Liver (tissue), 9 donors: ENCODE data around the gene IL36G. TPM values are rescaled to one million over a fixed set of nuclear protein-coding genes. Genes with fewer than 3 reads are reported as not detected.

ENCODE experiments used
- DNase-seq: peaks from one replicate; pipeline ENCODE4 v3.0.0-alpha.2; 2017; ENCODE audit warnings: low spot score
- H3K27ac ChIP-seq, 2 donors: one replicate each; pipeline ENCODE4 v1.7.0; 2013; ENCODE audit warnings: inconsistent platforms in 2 of 2, low read length in 2 of 2, control low read depth in 1 of 2, low read depth in 1 of 2, mild to moderate bottlenecking in 1 of 2
- H3K27me3 ChIP-seq, 4 donors: one replicate each; pipeline versions ENCODE4 v1.6.1 to v1.7.0; 2013; ENCODE audit warnings: low read length in 3 of 4, inconsistent platforms in 1 of 4, mild to moderate bottlenecking in 1 of 4, moderate library complexity in 1 of 4; ENCODE audit not compliant: control insufficient read depth in 4 of 4, insufficient read depth in 4 of 4
- H3K36me3 ChIP-seq, 4 donors: one replicate each; pipeline versions ENCODE4 v1.6.1 to v1.7.0; 2013; ENCODE audit warnings: low read length in 3 of 4, mild to moderate bottlenecking in 3 of 4, low read depth in 1 of 4, moderate library complexity in 1 of 4; ENCODE audit not compliant: control insufficient read depth in 4 of 4, insufficient read depth in 3 of 4
- H3K4me1 ChIP-seq, 4 donors: one replicate each; pipeline versions ENCODE4 v1.6.1 to v1.7.0; 2013; ENCODE audit warnings: low read length in 3 of 4, mild to moderate bottlenecking in 3 of 4, moderate library complexity in 1 of 4; ENCODE audit not compliant: control insufficient read depth in 4 of 4, insufficient read depth in 4 of 4
- H3K4me3 ChIP-seq, 3 donors: one replicate each; pipeline versions ENCODE4 v1.6.1 to v1.7.0; 2013; ENCODE audit warnings: low read length in 3 of 3, control low read depth in 1 of 3, low read depth in 1 of 3, mild to moderate bottlenecking in 1 of 3
- H3K9ac ChIP-seq, 2 donors: one replicate each; pipeline ENCODE4 v1.7.0; 2013; ENCODE audit warnings: low read length in 2 of 2, mild to moderate bottlenecking in 2 of 2, moderate library complexity in 2 of 2, control low read depth in 1 of 2, low read depth in 1 of 2
- H3K9me3 ChIP-seq, 4 donors: one replicate each; pipeline versions ENCODE4 v1.6.1 to v1.7.0; 2013; ENCODE audit warnings: low read length in 3 of 4; ENCODE audit not compliant: control insufficient read depth in 4 of 4
- ATF3 ChIP-seq: IDR thresholded peaks from 2 replicates; pipeline ENCODE4 v1.6.1; 2016; ENCODE audit warnings: antibody characterized with exemption
- CTCF ChIP-seq: fragments of 150-350 bp; IDR thresholded peaks from 2 replicates; pipeline ENCODE4 v1.5.1; 2017; ENCODE audit warnings: improper control_type of control experiment, low read depth, low read length; ENCODE audit not compliant: missing input control
- EGR1 ChIP-seq, 2 donors: IDR thresholded peaks; 2 replicates each; pipeline ENCODE4 v1.6.1; 2016 to 2018; ENCODE audit warnings: antibody characterized with exemption in 2 of 2, low read depth in 2 of 2
- FOXA1 ChIP-seq: IDR thresholded peaks from 2 replicates; pipeline ENCODE4 v1.6.1; 2016; ENCODE audit warnings: antibody characterized with exemption
- FOXA2 ChIP-seq: IDR thresholded peaks from 2 replicates; pipeline ENCODE4 v1.6.1; 2016; ENCODE audit warnings: antibody characterized with exemption
- GABPA ChIP-seq, 2 donors: IDR thresholded peaks in 1 of 2; conservative IDR thresholded peaks in 1 of 2; 2 replicates each; pipeline ENCODE4 v1.6.1; 2016; ENCODE audit warnings: antibody characterized with exemption in 2 of 2, mild to moderate bottlenecking in 1 of 2, moderate library complexity in 1 of 2
- HNF4A ChIP-seq, 2 donors: conservative IDR thresholded peaks; 2 replicates each; pipeline ENCODE4 v1.6.1; 2016; ENCODE audit warnings: antibody characterized with exemption in 2 of 2, mild to moderate bottlenecking in 2 of 2
- HNF4G ChIP-seq: IDR thresholded peaks from 2 replicates; pipeline ENCODE4 v1.6.1; 2016; ENCODE audit warnings: antibody characterized with exemption
- JUND ChIP-seq, 2 donors: IDR thresholded peaks; 2 replicates each; pipeline ENCODE4 v1.6.1; 2016; ENCODE audit warnings: antibody characterized with exemption in 2 of 2
- MAX ChIP-seq: IDR thresholded peaks from 2 replicates; pipeline ENCODE4 v1.6.1; 2016; ENCODE audit warnings: antibody characterized with exemption
- NR2F2 ChIP-seq: IDR thresholded peaks from 2 replicates; pipeline ENCODE4 v1.6.1; 2016; ENCODE audit warnings: antibody characterized with exemption
- RAD21 ChIP-seq, 2 donors: IDR thresholded peaks; 2 replicates each; pipeline ENCODE4 v1.6.1; 2016; ENCODE audit warnings: antibody characterized with exemption in 2 of 2, mild to moderate bottlenecking in 2 of 2
- REST ChIP-seq: IDR thresholded peaks from 2 replicates; pipeline ENCODE4 v1.6.1; 2016; ENCODE audit warnings: antibody characterized with exemption, mild to moderate bottlenecking
- RXRA ChIP-seq, 2 donors: IDR thresholded peaks; 2 replicates each; pipeline ENCODE4 v1.6.1; 2017 to 2018; ENCODE audit warnings: antibody characterized with exemption in 2 of 2, mild to moderate bottlenecking in 1 of 2
- SP1 ChIP-seq: IDR thresholded peaks from 2 replicates; pipeline ENCODE4 v1.6.1; 2018; ENCODE audit warnings: antibody characterized with exemption, mild to moderate bottlenecking
- TAF1 ChIP-seq: conservative IDR thresholded peaks from 2 replicates; pipeline ENCODE4 v1.6.1; 2016; ENCODE audit warnings: antibody characterized with exemption, mild to moderate bottlenecking
- YY1 ChIP-seq: IDR thresholded peaks from 2 replicates; pipeline ENCODE4 v1.6.1; 2016; ENCODE audit warnings: antibody characterized with exemption, mild to moderate bottlenecking
- ZBTB33 ChIP-seq: IDR thresholded peaks from 2 replicates; pipeline ENCODE4 v1.6.1; 2016; ENCODE audit warnings: antibody characterized with exemption
- WGBS: extraction: QIAGEN DNeasy Blood & Tissue Kit; methylation state at CpG from one replicate; pipeline ENCODE4 v1.1.7; 2013; 5-methylcytosine and 5-hydroxymethylcytosine counted together
- polyA plus RNA-seq, 2 donors: library from polyadenylated mRNA; stranded (reverse) in 1 of 2; unstranded in 1 of 2; fragments of 200-250 nt in 1 of 2; fragments of >200 nt in 1 of 2; fragmentation: Nextera tagmentation in 1 of 2; extraction: Ambion mirVana in 1 of 2; gene quantifications; one replicate each; pipeline versions ENCODE4 v1.2.1 to v1.2.3, GENCODE V29; 2013 to 2015
- total RNA-seq, 2 donors: library from RNA; depleted of rRNA; stranded (reverse); fragments of >200 nt; gene quantifications; one replicate each; pipeline ENCODE4 v1.2.3, GENCODE V29; 2014
- donor health status: healthy.
- donor health status: healthy.
- donor health status: healthy.
- donor health status: healthy.
- donor health status: healthy.

IL36G gene
- total and polyA plus RNA-seq, 4 donors: not detected

GRCh38 chr2:113021312-113021711 lies 43.5 kb downstream of the IL36G start:
- Histone ChIP-seq H3K4me1 (no peaks in the 10 kb centered on the region), H3K9me3 (no peaks in the 10 kb centered on the region), H3K9ac (no peak overlapping the region), H3K27ac (no peak overlapping the region), H3K36me3 (no peaks in the 10 kb centered on the region), H3K4me3 (no peak overlapping the region), H3K27me3 (no peaks in the 10 kb centered on the region)
- TF ChIP-seq MAX (no peak), HNF4A (conservative IDR thresholded peaks at IDR 0.05) (no peak), GABPA (IDR thresholded peaks at IDR 0.05 in 1 of 2, conservative IDR thresholded peaks at IDR 0.05 in 1 of 2) (no peak), HNF4G (no peak), TAF1 (no peak), FOXA2 (no peak), JUND (IDR thresholded peaks at IDR 0.05) (no peak), ZBTB33 (no peak), SP1 (no peak), RAD21 (IDR thresholded peaks at IDR 0.05) (no peak), FOXA1 (no peak), YY1 (no peak), NR2F2 (no peak), RXRA (IDR thresholded peaks at IDR 0.05) (no peak), EGR1 (IDR thresholded peaks at IDR 0.05; ENCODE audit: low read depth in 2 of 2) (no peak), ATF3 (no peak), REST (no peak), CTCF (no peak)
- 63% methylated on average over 4 of the region's 4 CpGs for WGBS
- no peak for DNase-seq
